Loucy (cell line): ENCODE measurements around the gene ZNF280A.

Experiments used
- EZH2phosphoT487 ChIP-seq: fragments of 200-600 bp; IDR thresholded peaks from 2 replicates; pipeline ENCODE4 v1.6.1; 2018; ENCODE audit warnings: antibody characterized with exemption, mild to moderate bottlenecking, moderate library complexity, borderline replicate concordance
- TF ChIP-seq, protein P1 (sequence below): fragments of 200-600 bp; sonication (generic); conservative IDR thresholded peaks from 2 replicates; pipeline ENCODE4 v1.5.1; 2014; ENCODE audit warnings: mild to moderate bottlenecking, antibody characterized with exemption, low read length

DNA sequence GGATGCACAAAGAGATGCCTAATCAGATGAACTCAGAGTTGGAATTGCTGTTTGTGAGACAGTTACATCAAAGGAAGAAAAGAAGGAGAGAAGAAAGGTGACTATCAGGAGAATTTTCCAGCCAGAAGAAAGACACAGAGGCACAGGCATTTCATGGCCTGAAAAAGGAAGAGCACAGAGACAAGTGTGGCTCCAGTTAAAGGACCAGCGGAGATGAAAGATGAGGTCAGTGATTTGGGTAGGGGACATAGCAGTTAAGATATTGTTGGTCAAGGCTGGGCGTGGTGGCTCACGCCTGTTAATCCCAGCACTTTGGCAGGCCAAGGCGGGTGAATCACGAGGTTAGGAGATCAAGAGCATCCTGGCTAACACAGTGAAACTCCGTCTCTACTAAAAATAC is 3.4 kb upstream of the ZNF280A start:
- TF ChIP-seq, protein P1, sequence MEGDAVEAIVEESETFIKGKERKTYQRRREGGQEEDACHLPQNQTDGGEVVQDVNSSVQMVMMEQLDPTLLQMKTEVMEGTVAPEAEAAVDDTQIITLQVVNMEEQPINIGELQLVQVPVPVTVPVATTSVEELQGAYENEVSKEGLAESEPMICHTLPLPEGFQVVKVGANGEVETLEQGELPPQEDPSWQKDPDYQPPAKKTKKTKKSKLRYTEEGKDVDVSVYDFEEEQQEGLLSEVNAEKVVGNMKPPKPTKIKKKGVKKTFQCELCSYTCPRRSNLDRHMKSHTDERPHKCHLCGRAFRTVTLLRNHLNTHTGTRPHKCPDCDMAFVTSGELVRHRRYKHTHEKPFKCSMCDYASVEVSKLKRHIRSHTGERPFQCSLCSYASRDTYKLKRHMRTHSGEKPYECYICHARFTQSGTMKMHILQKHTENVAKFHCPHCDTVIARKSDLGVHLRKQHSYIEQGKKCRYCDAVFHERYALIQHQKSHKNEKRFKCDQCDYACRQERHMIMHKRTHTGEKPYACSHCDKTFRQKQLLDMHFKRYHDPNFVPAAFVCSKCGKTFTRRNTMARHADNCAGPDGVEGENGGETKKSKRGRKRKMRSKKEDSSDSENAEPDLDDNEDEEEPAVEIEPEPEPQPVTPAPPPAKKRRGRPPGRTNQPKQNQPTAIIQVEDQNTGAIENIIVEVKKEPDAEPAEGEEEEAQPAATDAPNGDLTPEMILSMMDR: no peak
- TF ChIP-seq EZH2phosphoT487: no peak
